ENCODE data around the gene OR2A42.
A peak's percentile ranks its signal among the peaks of the same experiment; 100 is the strongest.
"Not testable (repeated sequence)": the region's sequence is repeated elsewhere in the genome, so short reads cannot be mapped to it uniquely, and the experiment has no call there.

The OR2A42 gene

DNA sequence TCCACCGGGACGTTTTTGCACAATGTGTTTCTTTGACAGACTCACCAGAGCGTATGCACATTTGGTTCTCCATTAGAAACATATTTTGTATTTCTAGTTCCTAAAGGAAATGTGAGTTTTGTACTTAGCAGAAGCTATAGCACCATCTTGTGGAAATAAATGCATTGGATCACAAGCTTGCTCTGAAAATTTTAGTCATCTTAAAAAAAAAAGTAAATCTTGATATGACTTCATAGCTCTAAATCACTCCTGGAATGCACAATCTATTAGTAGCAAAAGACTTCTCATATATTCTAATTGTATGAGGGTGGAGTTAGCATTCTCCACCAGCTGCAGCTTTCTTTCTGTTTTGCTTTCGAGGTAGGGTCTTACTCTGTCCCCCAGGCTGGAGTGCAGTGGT lies 20.3 kb downstream of the OR2A42 start:
- H3K27me3 Mint-ChIP-seq (ENCODE audit: low read depth, poor library complexity); H3K27ac Mint-ChIP-seq; DNase-seq; H3K4me1 Mint-ChIP-seq; H3K4me3 Mint-ChIP-seq; H3K9me3 Mint-ChIP-seq; H3K36me3 Mint-ChIP-seq (ENCODE audit: low read depth): not testable (repeated sequence)

DNA sequence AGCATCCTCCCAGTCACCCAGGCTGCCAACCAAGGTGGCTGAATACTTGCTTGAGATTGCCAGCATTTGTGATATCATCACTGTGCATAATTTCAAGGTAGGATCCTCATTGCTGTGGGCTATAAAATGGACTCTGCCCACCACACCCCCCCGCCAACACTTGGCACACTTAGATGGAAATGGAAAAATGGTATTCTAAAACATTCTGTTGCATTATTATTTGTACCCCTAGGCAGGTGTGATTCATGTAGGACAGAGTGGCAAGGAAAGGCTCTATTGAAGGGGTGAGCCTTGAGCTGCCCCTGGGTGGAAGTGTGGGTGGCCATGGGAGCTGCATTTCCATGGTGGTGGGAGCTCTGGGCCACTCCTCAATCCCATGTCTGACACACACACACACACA lies 20.8 kb downstream of the OR2A42 start:
- H3K27me3 Mint-ChIP-seq (ENCODE audit: low read depth, poor library complexity); H3K9me3 Mint-ChIP-seq; H3K4me1 Mint-ChIP-seq: not testable (repeated sequence)

DNA sequence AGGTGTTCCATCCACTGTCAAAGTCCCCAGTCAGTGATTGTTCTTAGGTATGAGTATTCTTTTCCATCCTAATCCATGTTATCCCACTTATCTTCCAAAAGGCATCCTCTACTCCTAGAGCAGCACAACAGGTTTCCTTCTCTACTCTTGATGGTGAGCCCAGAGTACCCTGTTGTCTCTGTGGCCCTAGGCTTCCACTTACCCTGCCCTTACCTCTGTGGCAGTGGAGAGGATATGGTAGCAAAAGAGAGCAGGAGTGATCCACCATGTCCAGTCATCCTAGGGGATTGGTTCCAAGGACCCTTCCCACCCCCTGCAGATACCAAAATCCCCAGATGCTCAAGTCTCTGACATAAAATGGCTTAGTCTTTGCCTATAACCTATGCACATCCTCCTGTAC lies 22.2 kb downstream of the OR2A42 start:
- H3K27ac Mint-ChIP-seq; H3K36me3 Mint-ChIP-seq (ENCODE audit: low read depth); DNase-seq; H3K4me1 Mint-ChIP-seq; H3K4me3 Mint-ChIP-seq; H3K27me3 Mint-ChIP-seq (ENCODE audit: low read depth, poor library complexity); H3K9me3 Mint-ChIP-seq: not testable (repeated sequence)

More for the DNA sequence above, 20.8 kb downstream of the OR2A42 start:
- not testable (repeated sequence) for H3K36me3 Mint-ChIP-seq (ENCODE audit: low read depth); DNase-seq; H3K27ac Mint-ChIP-seq; H3K4me3 Mint-ChIP-seq

DNA sequence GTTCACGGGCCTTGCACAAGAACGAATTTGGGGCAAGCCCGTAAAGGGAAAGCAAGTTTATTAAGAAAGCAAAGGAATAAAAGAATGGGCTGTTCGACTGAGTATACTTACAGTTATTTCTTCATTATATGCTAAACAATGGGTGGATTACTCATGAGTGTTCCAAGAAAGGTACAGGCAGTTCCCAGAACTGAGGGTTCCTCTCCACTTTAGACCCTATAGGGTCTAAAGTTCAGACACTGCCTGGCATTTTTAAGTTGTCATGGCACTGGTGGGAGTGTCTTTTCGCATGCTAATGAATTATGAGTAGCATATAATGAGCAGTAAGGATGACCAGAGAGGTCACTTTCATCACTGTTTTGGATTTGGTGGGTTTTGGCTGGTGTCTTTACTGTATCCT lies 34.1 kb downstream of the OR2A42 start:
- H3K27ac Mint-ChIP-seq; H3K4me1 Mint-ChIP-seq; DNase-seq; H3K9me3 Mint-ChIP-seq; H3K4me3 Mint-ChIP-seq; H3K36me3 Mint-ChIP-seq (ENCODE audit: low read depth); H3K27me3 Mint-ChIP-seq (ENCODE audit: low read depth, poor library complexity): not testable (repeated sequence)

DNA sequence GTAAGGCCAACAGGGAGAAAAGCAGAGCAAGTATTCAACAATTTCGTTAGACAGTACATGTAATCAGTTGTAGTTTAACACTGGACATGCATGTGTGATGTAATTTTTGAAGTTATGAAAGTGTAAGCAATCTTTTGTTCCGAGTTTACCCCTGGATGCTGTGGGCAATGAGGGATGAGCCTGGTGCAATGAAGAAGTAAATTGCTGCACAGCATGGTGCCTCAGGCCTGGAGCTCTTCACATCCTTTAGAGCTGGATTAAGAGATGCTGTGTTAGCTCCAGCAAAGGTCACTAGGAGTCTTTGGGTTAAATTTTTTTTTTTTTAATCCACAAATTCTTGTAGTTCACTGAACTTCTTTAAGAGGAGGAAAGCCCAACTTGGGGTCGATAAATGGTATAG lies 36.3 kb downstream of the OR2A42 start:
- not testable (repeated sequence) for H3K36me3 Mint-ChIP-seq (ENCODE audit: low read depth); H3K27ac Mint-ChIP-seq; H3K4me1 Mint-ChIP-seq; H3K9me3 Mint-ChIP-seq; H3K4me3 Mint-ChIP-seq; H3K27me3 Mint-ChIP-seq (ENCODE audit: low read depth, poor library complexity); DNase-seq

DNA sequence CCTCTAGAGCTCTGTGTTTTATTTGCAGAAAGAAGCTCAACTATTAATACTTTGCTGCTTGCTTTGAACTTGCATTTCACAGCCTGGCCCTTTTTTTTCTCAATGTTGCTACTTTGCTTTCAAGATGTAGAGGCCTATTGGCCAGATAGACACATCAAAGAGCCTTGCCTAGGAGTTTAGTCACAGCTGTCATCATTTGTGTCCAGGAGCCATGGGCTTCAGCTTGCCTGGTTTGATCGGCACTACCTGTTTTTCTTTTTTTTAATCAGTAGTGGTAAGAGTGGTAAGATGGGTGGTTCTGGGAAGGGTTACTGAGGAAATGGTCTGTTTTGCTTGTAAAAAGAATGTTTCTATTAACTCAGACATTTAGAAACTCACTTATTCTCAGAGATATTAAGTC lies 37.4 kb downstream of the OR2A42 start:
- not testable (repeated sequence) for H3K4me3 Mint-ChIP-seq; DNase-seq; H3K36me3 Mint-ChIP-seq (ENCODE audit: low read depth); H3K4me1 Mint-ChIP-seq; H3K27me3 Mint-ChIP-seq (ENCODE audit: low read depth, poor library complexity); H3K9me3 Mint-ChIP-seq; H3K27ac Mint-ChIP-seq

DNA sequence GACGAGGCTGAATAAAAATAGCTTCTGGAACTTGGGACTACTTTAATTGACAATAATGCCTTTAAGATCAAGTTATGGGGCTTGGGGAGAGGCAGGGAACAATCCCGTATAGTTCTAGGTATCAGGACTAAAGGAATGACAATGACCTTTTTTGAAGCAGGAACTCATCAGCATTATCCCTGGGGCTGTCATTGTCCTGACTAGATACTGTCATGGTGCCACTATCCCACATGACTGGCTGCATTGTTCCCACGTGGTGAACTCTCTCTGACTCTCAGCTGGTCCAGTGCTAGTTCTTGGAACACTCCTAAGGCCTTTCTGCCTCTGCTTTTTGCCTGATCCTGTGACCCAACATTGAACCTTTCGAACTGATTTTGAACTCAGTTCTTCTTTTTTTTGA lies 40.5 kb downstream of the OR2A42 start:
- not testable (repeated sequence) for DNase-seq; H3K4me1 Mint-ChIP-seq; H3K27me3 Mint-ChIP-seq (ENCODE audit: low read depth, poor library complexity); H3K9me3 Mint-ChIP-seq; H3K36me3 Mint-ChIP-seq (ENCODE audit: low read depth); H3K4me3 Mint-ChIP-seq; H3K27ac Mint-ChIP-seq

DNA sequence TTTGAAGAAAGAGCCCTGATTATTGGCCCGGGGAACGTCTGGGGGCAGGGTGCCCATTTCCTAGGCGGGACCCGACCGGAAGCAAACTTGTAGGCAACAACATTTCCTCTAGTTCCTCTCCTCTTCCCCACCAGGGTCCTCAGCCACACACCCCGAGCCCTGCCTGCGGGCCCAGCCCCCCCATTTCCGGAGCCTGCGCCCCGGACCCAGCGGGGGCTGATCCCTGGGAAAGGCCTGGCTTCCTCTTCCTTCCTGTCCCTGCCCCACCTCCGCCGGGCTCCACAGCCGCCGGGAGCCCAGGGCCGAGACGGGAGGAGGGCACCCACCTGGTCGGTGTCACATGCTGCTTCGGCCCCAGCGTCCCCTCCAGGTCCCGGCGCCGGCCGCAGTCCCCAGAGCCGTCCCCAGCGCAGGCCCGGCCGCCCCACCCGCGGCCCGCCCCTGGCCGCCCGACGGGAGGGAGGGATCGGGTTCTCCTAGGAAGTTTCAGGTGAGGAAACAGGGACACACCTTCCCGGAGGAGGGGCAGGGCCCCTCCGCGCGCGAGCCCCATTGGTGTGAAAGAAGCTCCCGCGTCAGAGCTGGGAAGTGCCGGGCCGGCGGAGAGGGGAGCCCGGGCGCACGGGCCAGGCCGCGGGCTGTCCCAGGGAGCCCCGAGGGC lies 44.1 kb downstream of the OR2A42 start, which contains the start of gene ARHGEF35:
TSS of gene ARHGEF35 (minus strand) at position 622 of the 661 bp plus-strand sequence. CDS start 7,450 bp downstream, outside the sequence.
- not testable (repeated sequence) for H3K9me3 Mint-ChIP-seq; H3K36me3 Mint-ChIP-seq (ENCODE audit: low read depth); H3K27me3 Mint-ChIP-seq (ENCODE audit: low read depth, poor library complexity); H3K27ac Mint-ChIP-seq; H3K4me1 Mint-ChIP-seq
- peak within 1 kb of the TSS; percentile 72 for H3K4me3 Mint-ChIP-seq
- DNase-seq, result peak; percentile 21

DNA sequence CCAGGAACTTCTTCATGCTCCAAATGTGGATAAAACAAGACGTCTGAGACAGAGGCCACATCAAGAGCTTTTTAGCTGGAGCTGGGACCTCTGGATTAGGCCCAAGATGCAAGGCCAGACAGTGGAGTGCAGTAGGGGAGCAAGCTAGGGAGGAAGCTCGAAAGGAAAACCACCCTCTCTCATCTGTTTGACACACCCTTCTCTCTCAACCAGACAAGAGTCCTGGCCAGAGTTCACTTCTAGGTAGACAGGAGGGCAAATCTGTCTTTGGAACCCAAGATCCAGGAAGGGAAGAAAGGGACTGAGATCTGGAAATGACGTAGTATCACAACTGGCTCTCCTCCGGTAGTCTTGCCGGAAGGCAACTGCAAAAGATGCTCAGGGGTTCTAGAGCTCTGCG lies 45.0 kb downstream of the OR2A42 start:
- H3K27ac Mint-ChIP-seq; H3K4me3 Mint-ChIP-seq; H3K4me1 Mint-ChIP-seq; H3K27me3 Mint-ChIP-seq (ENCODE audit: low read depth, poor library complexity); DNase-seq; H3K36me3 Mint-ChIP-seq (ENCODE audit: low read depth); H3K9me3 Mint-ChIP-seq: not testable (repeated sequence)

DNA sequence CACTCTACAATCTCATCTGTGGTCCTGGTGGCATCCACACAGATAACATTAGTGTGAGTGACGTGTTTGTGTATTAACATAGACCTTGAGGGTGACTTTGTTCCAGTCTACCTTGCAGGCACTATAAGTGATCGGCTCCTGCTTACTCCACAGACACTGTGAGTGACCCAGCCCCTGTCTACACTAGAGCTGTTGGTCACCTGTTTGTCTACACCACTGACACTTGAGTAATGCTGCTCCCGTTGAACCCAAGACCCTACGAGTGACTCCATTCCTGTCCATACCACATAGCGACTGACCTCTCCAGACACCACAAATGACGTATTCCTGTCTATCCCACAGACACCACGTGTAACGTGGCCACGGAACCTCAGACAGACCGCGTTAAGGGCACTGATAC lies 45.6 kb downstream of the OR2A42 start:
- not testable (repeated sequence) for H3K4me1 Mint-ChIP-seq; H3K36me3 Mint-ChIP-seq (ENCODE audit: low read depth); DNase-seq; H3K27ac Mint-ChIP-seq; H3K27me3 Mint-ChIP-seq (ENCODE audit: low read depth, poor library complexity); H3K4me3 Mint-ChIP-seq; H3K9me3 Mint-ChIP-seq

DNA sequence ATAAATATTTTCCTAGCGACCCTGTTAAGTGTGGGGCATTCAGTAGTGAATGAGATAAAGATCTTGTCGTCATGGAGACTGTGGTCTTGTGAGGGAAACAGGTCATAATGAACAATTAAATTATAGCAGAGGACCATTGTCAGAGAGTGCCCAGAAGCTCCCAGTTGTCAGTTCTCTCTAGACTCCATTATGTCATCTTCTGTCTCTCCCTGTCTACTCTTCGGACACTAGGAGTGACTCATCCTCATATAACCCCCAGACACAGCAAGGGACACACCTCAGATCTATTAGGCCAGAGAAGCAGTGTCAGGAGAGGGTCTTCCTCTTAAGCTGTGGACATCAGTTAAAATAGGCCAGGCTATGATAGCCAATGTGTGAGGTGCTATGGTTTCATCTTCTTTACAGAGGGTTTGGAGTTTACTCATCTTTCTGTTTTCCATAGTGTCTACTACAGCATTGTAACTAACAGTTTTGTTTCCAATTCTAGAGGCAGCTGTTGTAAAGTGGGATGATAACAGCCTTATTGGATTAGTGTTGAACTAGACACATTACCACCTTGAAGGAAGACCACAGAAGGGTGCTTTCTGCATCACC lies 50.7 kb downstream of the OR2A42 start:
- not testable (repeated sequence) for H3K4me3 Mint-ChIP-seq; H3K27ac Mint-ChIP-seq; DNase-seq; H3K36me3 Mint-ChIP-seq (ENCODE audit: low read depth); H3K4me1 Mint-ChIP-seq; H3K27me3 Mint-ChIP-seq (ENCODE audit: low read depth, poor library complexity); H3K9me3 Mint-ChIP-seq

DNA sequence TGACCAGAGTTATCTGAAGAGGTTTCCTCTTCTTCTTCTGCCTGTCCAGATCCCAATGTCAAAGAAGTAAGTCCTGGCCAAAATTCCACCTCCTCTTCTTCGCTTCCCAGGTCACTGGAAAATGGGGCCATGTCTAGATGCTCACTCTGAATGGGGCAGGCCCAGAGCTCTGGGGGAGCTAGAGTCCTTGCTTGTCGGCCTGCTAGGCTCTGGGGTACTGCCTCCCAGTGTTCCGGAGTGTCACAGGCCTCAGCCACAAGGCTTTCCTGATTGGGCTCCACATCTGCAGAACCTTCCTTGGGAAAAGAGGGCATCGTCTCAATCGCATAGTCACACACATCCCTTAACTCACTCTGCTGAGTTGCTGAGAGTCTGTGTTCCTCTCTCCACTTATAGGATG lies 51.6 kb downstream of the OR2A42 start:
- H3K27me3 Mint-ChIP-seq (ENCODE audit: low read depth, poor library complexity); H3K27ac Mint-ChIP-seq; H3K36me3 Mint-ChIP-seq (ENCODE audit: low read depth); H3K9me3 Mint-ChIP-seq; H3K4me1 Mint-ChIP-seq; DNase-seq; H3K4me3 Mint-ChIP-seq: not testable (repeated sequence)

DNA sequence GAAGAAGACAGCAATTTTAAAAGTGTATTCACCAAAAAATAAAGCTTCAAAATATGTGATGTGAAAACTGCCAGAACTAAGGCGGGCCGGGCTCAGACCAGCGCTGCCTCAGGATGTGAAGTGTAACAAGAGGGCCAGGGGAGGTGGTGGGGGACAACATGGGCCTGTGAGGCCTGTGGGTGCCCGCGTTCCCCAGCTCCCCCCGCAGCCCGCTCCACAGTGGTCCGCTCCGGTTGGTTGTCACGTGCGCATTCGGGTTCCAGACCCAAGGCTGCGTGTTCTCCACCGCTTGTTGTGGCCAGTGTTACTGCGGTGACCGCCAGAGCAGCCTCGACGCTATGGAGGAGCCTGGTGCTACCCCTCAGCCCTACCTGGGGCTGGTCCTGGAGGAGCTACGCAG lies 56.2 kb downstream of the OR2A42 start, which contains the start of gene CTAGE4:
TSS of gene CTAGE4 (plus strand) at position 301 of the 400 bp plus-strand sequence. CDS start at position 339, 38 bp downstream.
- not testable (repeated sequence) for H3K27me3 Mint-ChIP-seq (ENCODE audit: low read depth, poor library complexity); H3K4me1 Mint-ChIP-seq; H3K4me3 Mint-ChIP-seq; H3K36me3 Mint-ChIP-seq (ENCODE audit: low read depth); DNase-seq; H3K9me3 Mint-ChIP-seq; H3K27ac Mint-ChIP-seq

DNA sequence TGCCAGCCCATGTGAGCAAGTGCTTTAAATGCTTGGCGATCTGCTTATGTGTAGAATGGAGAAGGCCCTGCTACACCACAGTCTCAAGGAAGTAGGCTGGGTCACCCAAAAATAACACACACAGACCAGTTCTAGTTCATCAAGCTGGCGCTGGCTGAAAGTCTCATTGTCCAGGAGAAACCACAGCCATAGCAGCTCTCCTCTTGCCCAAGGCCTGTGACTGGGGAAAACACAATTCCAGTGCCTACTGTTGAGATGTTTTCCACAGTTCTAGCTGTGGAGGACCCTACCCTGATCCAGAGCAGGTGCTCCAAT lies 60.3 kb downstream of the OR2A42 start:
- H3K4me3 Mint-ChIP-seq; H3K4me1 Mint-ChIP-seq; H3K27me3 Mint-ChIP-seq (ENCODE audit: low read depth, poor library complexity); H3K9me3 Mint-ChIP-seq; H3K27ac Mint-ChIP-seq; H3K36me3 Mint-ChIP-seq (ENCODE audit: low read depth); DNase-seq: not testable (repeated sequence)
